ENCODE data around the gene LECT2.
A peak's percentile ranks its signal among the peaks of the same experiment; 100 is the strongest.

The LECT2 gene

GRCh38 chr5:135934939-135935338 is 19.8 kb downstream of the LECT2 start:
- DNase-seq (ENCODE audit: low spot score) = peak; percentile 33

- no peak for DNase-seq (ENCODE audit: low spot score)
Measured at GRCh38 chr5:135930949-135931295, 23.9 kb downstream of the LECT2 start.

GRCh38 chr5:135930029-135930948 is 24.5 kb downstream of the LECT2 start:
- DNase-seq (ENCODE audit: low spot score) = peak; percentile 53

GRCh38 chr5:135921388-135921787 is 33.4 kb downstream of the LECT2 start:
- DNase-seq (ENCODE audit: low spot score) = no peak

- no peak for DNase-seq (ENCODE audit: low spot score)
Measured at GRCh38 chr5:135920199-135920598, 34.6 kb downstream of the LECT2 start.

- no peak for DNase-seq (ENCODE audit: low spot score)
Measured at GRCh38 chr5:135916638-135917263, 38.0 kb downstream of the LECT2 start.

- DNase-seq (ENCODE audit: low spot score) = no peak
Measured at GRCh38 chr5:135915466-135916001, 39.2 kb downstream of the LECT2 start.

GRCh38 chr5:135913713-135914626 is 40.8 kb downstream of the LECT2 start:
- DNase-seq (ENCODE audit: low spot score) = no peak

- no peak for DNase-seq (ENCODE audit: low spot score)
Measured at GRCh38 chr5:135905144-135905543, 49.6 kb downstream of the LECT2 start.

- DNase-seq (ENCODE audit: low spot score) = no peak
Measured at GRCh38 chr5:135901633-135902032, 53.1 kb downstream of the LECT2 start.

- DNase-seq (ENCODE audit: low spot score) = no peak
Measured at GRCh38 chr5:135900276-135900675, 54.5 kb downstream of the LECT2 start.

- DNase-seq (ENCODE audit: low spot score) = no peak
Measured at GRCh38 chr5:135898651-135899050, 56.1 kb downstream of the LECT2 start.
